IMR-90 (cell line): ENCODE measurements around the gene GTPBP4.
"Not testable (repeated sequence)": the region's sequence is repeated elsewhere in the genome, so short reads cannot be mapped to it uniquely, and the experiment has no call there.

Source experiments
- BHLHE40 ChIP-seq: fragments of 150-350 bp; IDR thresholded peaks from 2 replicates; pipeline ENCODE4 v1.6.1; 2016; ENCODE audit warnings: mild to moderate bottlenecking, low read depth, low read length
- CEBPB ChIP-seq: IDR thresholded peaks from 2 replicates; pipeline ENCODE4 v1.6.1; 2012; ENCODE audit warnings: low read depth, low read length, improper control_type of control experiment
- CHD1 ChIP-seq: IDR thresholded peaks from 2 replicates; pipeline ENCODE4 v1.6.1; 2012; ENCODE audit warnings: low read depth, low read length, improper control_type of control experiment
- CTCF ChIP-seq: conservative IDR thresholded peaks from 2 replicates; pipeline ENCODE4 v1.5.1; 2012; ENCODE audit warnings: mild to moderate bottlenecking, low read depth, low read length, improper control_type of control experiment
- FOS ChIP-seq: fragments of 150-350 bp; IDR thresholded peaks from 2 replicates; pipeline ENCODE4 v1.6.1; 2016; ENCODE audit warnings: low read depth, low read length
- MAFK ChIP-seq: IDR thresholded peaks from 2 replicates; pipeline ENCODE4 v1.6.1; 2012; ENCODE audit warnings: low read depth, low read length, improper control_type of control experiment
- MAZ ChIP-seq: IDR thresholded peaks from 2 replicates; pipeline ENCODE4 v1.6.1; 2012; ENCODE audit warnings: low read depth, mild to moderate bottlenecking, low read length, improper control_type of control experiment, moderate library complexity, borderline replicate concordance
- MXI1 ChIP-seq: IDR thresholded peaks from 2 replicates; pipeline ENCODE4 v1.6.1; 2012; ENCODE audit warnings: low read depth, mild to moderate bottlenecking, low read length, moderate library complexity, borderline replicate concordance
- POLR2A ChIP-seq: IDR thresholded peaks from 2 replicates; pipeline ENCODE4 v1.6.1; 2012; ENCODE audit warnings: mild to moderate bottlenecking, low read depth, low read length
- RAD21 ChIP-seq: IDR thresholded peaks from 2 replicates; pipeline ENCODE4 v1.6.1; 2012; ENCODE audit warnings: low read length, improper control_type of control experiment
- SMC3 ChIP-seq: fragments of 150-350 bp; IDR thresholded peaks from 2 replicates; pipeline ENCODE4 v1.6.1; 2016; ENCODE audit warnings: low read depth, mild to moderate bottlenecking, antibody characterized with exemption, low read length, moderate library complexity
- TF ChIP-seq, protein P1 (sequence below): fragments of 150-350 bp; IDR thresholded peaks from 2 replicates; pipeline ENCODE4 v1.6.1; 2017; ENCODE audit warnings: mild to moderate bottlenecking, antibody characterized with exemption, low read length, low read depth
- TF ChIP-seq, protein P2 (sequence below): fragments of 150-350 bp; IDR thresholded peaks from 2 replicates; pipeline ENCODE4 v1.6.1; 2016; ENCODE audit warnings: low read depth, mild to moderate bottlenecking, low read length, moderate library complexity, borderline replicate concordance

- TF ChIP-seq CTCF, MXI1, FOS, BHLHE40, RAD21, CEBPB, SMC3, MAZ, POLR2A, CHD1, MAFK: not testable (repeated sequence)
- TF ChIP-seq, protein P1, sequence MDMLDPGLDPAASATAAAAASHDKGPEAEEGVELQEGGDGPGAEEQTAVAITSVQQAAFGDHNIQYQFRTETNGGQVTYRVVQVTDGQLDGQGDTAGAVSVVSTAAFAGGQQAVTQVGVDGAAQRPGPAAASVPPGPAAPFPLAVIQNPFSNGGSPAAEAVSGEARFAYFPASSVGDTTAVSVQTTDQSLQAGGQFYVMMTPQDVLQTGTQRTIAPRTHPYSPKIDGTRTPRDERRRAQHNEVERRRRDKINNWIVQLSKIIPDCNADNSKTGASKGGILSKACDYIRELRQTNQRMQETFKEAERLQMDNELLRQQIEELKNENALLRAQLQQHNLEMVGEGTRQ, result not testable (repeated sequence)
- TF ChIP-seq, protein P2, sequence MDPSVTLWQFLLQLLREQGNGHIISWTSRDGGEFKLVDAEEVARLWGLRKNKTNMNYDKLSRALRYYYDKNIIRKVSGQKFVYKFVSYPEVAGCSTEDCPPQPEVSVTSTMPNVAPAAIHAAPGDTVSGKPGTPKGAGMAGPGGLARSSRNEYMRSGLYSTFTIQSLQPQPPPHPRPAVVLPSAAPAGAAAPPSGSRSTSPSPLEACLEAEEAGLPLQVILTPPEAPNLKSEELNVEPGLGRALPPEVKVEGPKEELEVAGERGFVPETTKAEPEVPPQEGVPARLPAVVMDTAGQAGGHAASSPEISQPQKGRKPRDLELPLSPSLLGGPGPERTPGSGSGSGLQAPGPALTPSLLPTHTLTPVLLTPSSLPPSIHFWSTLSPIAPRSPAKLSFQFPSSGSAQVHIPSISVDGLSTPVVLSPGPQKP, result not testable (repeated sequence)
Measured at GRCh38 chr10:1038769-1039168, 50.5 kb downstream of the GTPBP4 start.
